ENCODE measurements around the gene MDM1.

Gene MDM1

DNA sequence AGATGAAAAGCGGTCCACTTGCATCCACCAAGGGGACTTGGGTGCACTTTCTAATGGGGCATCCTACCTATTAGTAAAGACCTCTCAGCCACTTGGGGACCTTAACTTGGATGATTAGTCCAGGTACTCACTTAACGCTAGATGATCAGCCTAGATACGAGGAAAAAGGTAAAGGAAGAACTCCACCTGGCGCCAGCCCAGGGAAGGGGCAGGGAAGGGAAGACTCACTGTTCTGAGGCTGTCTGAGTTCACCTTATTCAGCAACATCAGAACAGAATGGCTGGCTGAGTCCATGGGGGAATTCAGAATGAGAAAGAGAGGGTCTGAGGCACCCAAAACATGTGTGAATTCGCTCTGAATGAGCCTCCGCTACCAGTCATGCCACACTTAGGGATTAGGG is 85.8 kb downstream of the MDM1 start:
- TF ChIP-seq, protein P1, sequence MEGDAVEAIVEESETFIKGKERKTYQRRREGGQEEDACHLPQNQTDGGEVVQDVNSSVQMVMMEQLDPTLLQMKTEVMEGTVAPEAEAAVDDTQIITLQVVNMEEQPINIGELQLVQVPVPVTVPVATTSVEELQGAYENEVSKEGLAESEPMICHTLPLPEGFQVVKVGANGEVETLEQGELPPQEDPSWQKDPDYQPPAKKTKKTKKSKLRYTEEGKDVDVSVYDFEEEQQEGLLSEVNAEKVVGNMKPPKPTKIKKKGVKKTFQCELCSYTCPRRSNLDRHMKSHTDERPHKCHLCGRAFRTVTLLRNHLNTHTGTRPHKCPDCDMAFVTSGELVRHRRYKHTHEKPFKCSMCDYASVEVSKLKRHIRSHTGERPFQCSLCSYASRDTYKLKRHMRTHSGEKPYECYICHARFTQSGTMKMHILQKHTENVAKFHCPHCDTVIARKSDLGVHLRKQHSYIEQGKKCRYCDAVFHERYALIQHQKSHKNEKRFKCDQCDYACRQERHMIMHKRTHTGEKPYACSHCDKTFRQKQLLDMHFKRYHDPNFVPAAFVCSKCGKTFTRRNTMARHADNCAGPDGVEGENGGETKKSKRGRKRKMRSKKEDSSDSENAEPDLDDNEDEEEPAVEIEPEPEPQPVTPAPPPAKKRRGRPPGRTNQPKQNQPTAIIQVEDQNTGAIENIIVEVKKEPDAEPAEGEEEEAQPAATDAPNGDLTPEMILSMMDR (IDR thresholded peaks at IDR 0.05; ENCODE audit: low read depth, low read length) = no peak
- TF ChIP-seq, protein P2, sequence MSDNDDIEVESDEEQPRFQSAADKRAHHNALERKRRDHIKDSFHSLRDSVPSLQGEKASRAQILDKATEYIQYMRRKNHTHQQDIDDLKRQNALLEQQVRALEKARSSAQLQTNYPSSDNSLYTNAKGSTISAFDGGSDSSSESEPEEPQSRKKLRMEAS (IDR thresholded peaks at IDR 0.05; ENCODE audit: low read depth, low read length) = no peak
- TF ChIP-seq POLR2A (IDR thresholded peaks at IDR 0.05; ENCODE audit: extremely low read depth, insufficient read length) (no peak), MYC (IDR thresholded peaks at IDR 0.05; ENCODE audit: low read depth, low read length) (no peak)
- H3K4me3 ChIP-seq (ENCODE audit: low read depth, low read length) = no peak overlapping the region
- DNase-seq (ENCODE audit: low read depth) = no peak

DNA sequence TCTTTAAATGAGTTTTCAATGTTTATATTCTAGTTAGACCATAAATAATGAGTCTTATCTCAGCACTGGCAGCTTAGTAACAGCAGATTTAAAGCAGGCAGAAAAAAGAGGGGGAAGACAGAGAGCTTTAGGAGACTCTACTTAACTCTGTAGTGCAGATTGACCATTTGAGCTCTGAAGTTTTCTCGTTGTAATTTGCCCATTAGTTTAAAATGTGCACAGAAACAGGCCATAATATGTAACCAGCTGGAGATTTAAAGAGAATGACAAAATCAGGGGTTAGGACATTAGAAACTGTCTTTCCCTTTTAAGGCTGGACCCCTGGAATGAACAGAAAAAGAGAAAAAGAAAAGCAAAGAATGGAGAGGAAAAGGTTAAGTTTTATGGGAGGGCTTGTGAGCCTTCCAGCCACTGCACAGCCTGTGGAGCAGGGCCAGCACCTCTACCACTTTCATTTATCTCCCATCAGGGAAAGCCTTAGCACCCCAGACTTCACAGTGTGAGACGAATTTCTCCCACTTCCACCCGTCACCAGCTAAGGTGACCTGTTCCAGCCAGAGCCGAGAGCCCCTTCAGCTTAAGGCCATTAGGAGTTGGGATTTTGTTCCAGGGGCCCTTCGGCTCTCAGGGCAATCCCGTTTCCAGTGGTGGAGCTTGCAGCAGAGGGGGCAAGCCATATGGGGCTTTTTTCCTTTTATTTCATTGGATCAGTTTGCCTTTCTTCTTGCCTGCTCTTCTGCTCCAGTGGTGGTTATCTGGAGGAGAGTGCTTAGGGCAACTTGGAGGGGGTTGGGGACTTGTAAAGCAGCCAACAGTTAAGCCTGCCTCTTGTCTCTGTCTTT is 86.8 kb downstream of the MDM1 start:
- TF ChIP-seq, protein P1 (IDR thresholded peaks at IDR 0.05; ENCODE audit: low read depth, low read length) = no peak
- TF ChIP-seq, protein P2 (IDR thresholded peaks at IDR 0.05; ENCODE audit: low read depth, low read length) = no peak
- TF ChIP-seq MYC (IDR thresholded peaks at IDR 0.05; ENCODE audit: low read depth, low read length) (no peak), POLR2A (IDR thresholded peaks at IDR 0.05; ENCODE audit: extremely low read depth, insufficient read length) (no peak)
- DNase-seq (ENCODE audit: low read depth) = no peak
- H3K4me3 ChIP-seq (ENCODE audit: low read depth, low read length) = no peak overlapping the region
